Smooth muscle cell (in vitro differentiated cells): ENCODE results near the gene POLR2J3. TPM values are rescaled to one million over a fixed set of nuclear protein-coding genes. Genes with fewer than 3 reads are reported as not detected.
"Not testable (repeated sequence)": the region's sequence is repeated elsewhere in the genome, so short reads cannot be mapped to it uniquely, and the experiment has no call there.

Experiments used
- DNase-seq: peaks from one replicate; lab custom pipeline; 2025; ENCODE audit not compliant: unreplicated experiment; lab: John Stamatoyannopoulos, UW
- H2AFZ ChIP-seq: fragments of 200-600 bp; sonication (generic); 2 replicates; pipeline ENCODE4 v1.6.0; 2016; ENCODE audit warnings: antibody characterized with exemption, low read depth, mild to moderate bottlenecking
- H3F3A ChIP-seq: fragments of 200-600 bp; sonication (generic); 2 replicates; pipeline ENCODE4 v1.6.0; 2017; ENCODE audit warnings: antibody characterized with exemption, low read depth
- H3K27ac ChIP-seq: fragments of 200-600 bp; sonication (generic); 2 replicates; pipeline ENCODE4 v1.5.1; 2016; ENCODE audit warnings: low read depth, mild to moderate bottlenecking
- H3K27me3 ChIP-seq: fragments of 200-600 bp; sonication (generic); 2 replicates; pipeline ENCODE4 v1.6.1; 2016; ENCODE audit warnings: low read depth, mild to moderate bottlenecking
- H3K36me3 ChIP-seq: fragments of 200-600 bp; sonication (generic); 2 replicates; pipeline ENCODE4 v1.5.1; 2016; ENCODE audit warnings: low read depth
- H3K4me1 ChIP-seq: fragments of 200-600 bp; sonication (generic); 2 replicates; pipeline ENCODE4 v1.5.1; 2016; ENCODE audit warnings: low read depth
- H3K4me2 ChIP-seq: fragments of 200-600 bp; sonication (generic); 2 replicates; pipeline ENCODE4 v1.6.0; 2016; ENCODE audit warnings: mild to moderate bottlenecking
- H3K4me3 ChIP-seq: fragments of 200-600 bp; sonication (generic); 2 replicates; pipeline ENCODE4 v1.5.1; 2016; ENCODE audit warnings: mild to moderate bottlenecking
- H3K79me2 ChIP-seq: fragments of 200-600 bp; sonication (generic); 2 replicates; pipeline ENCODE4 v1.6.0; 2016; ENCODE audit warnings: low read depth, mild to moderate bottlenecking
- H3K9ac ChIP-seq: fragments of 200-600 bp; sonication (generic); 2 replicates; pipeline ENCODE4 v1.6.0; 2016; ENCODE audit warnings: low read depth
- H3K9me3 ChIP-seq: fragments of 200-600 bp; sonication (generic); replicated peaks from 2 replicates; pipeline ENCODE4 v1.5.1; 2016; ENCODE audit warnings: low read depth
- H4K20me1 ChIP-seq: fragments of 200-600 bp; sonication (generic); 2 replicates; pipeline ENCODE4 v1.6.0; 2016; ENCODE audit warnings: low read depth
- WGBS: methylation state at CpG from one replicate; pipeline ENCODE4 v1.1.7; 2016; ENCODE audit warnings: low lambda C conversion rate; 5-methylcytosine and 5-hydroxymethylcytosine counted together
- polyA plus RNA-seq: library from polyadenylated mRNA; unstranded; fragments of >200 nt; fragmentation: Nextera tagmentation; extraction: Ambion mirVana; gene quantifications from 2 replicates; pipeline ENCODE4 v1.2.1, GENCODE V29; 2016
- total RNA-seq: library from RNA; depleted of rRNA; stranded (reverse); fragments of >200 nt; gene quantifications from 2 replicates; pipeline ENCODE4 v1.2.3, GENCODE V29; 2014
- TF ChIP-seq, protein P1 (sequence below): fragments of 200-600 bp; sonication (generic); IDR thresholded peaks from 2 replicates; pipeline ENCODE4 v1.5.1; 2017; ENCODE audit warnings: borderline replicate concordance, mild to moderate bottlenecking, antibody characterized with exemption; ENCODE audit not compliant: insufficient read depth, poor library complexity, severe bottlenecking

Gene POLR2J3
- 2.8 and 6.5 TPM in 2 replicates for total RNA-seq
- polyA plus RNA-seq, result 50.2 and 54.2 TPM in 2 replicates

- not testable (repeated sequence) for H3K79me2 ChIP-seq, H2AFZ ChIP-seq, H3K36me3 ChIP-seq, H3F3A ChIP-seq, H3K9ac ChIP-seq, H4K20me1 ChIP-seq, H3K27me3 ChIP-seq, DNase-seq, H3K9me3 ChIP-seq, H3K27ac ChIP-seq, H3K4me1 ChIP-seq
- WGBS, result under 1% methylated on average over 35 of the region's 64 CpGs
- Histone ChIP-seq H3K4me3 (peak within 1 kb of the TSS; percentile 56), H3K4me2 (peak within 1 kb of the TSS; percentile 44)
- TF ChIP-seq, protein P1, sequence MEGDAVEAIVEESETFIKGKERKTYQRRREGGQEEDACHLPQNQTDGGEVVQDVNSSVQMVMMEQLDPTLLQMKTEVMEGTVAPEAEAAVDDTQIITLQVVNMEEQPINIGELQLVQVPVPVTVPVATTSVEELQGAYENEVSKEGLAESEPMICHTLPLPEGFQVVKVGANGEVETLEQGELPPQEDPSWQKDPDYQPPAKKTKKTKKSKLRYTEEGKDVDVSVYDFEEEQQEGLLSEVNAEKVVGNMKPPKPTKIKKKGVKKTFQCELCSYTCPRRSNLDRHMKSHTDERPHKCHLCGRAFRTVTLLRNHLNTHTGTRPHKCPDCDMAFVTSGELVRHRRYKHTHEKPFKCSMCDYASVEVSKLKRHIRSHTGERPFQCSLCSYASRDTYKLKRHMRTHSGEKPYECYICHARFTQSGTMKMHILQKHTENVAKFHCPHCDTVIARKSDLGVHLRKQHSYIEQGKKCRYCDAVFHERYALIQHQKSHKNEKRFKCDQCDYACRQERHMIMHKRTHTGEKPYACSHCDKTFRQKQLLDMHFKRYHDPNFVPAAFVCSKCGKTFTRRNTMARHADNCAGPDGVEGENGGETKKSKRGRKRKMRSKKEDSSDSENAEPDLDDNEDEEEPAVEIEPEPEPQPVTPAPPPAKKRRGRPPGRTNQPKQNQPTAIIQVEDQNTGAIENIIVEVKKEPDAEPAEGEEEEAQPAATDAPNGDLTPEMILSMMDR, result peak; percentile 31
Measured at GRCh38 chr7:102572261-102573239, at the start of gene POLR2J3. POLR2J3 (minus strand) TSS chr7:102572583; CDS start chr7:102572521, 62 bp downstream.

- not testable (repeated sequence) for H3K36me3 ChIP-seq, H3K9me3 ChIP-seq, DNase-seq, H3K27me3 ChIP-seq, H4K20me1 ChIP-seq, H3K27ac ChIP-seq, H3F3A ChIP-seq, H3K4me3 ChIP-seq, H3K9ac ChIP-seq, H2AFZ ChIP-seq, H3K4me1 ChIP-seq, H3K79me2 ChIP-seq, H3K4me2 ChIP-seq
- WGBS, result 82% methylated on average over 3 of the region's 8 CpGs
Measured at GRCh38 chr7:102618122-102618521, 45.7 kb upstream of the POLR2J3 start.

DNA sequence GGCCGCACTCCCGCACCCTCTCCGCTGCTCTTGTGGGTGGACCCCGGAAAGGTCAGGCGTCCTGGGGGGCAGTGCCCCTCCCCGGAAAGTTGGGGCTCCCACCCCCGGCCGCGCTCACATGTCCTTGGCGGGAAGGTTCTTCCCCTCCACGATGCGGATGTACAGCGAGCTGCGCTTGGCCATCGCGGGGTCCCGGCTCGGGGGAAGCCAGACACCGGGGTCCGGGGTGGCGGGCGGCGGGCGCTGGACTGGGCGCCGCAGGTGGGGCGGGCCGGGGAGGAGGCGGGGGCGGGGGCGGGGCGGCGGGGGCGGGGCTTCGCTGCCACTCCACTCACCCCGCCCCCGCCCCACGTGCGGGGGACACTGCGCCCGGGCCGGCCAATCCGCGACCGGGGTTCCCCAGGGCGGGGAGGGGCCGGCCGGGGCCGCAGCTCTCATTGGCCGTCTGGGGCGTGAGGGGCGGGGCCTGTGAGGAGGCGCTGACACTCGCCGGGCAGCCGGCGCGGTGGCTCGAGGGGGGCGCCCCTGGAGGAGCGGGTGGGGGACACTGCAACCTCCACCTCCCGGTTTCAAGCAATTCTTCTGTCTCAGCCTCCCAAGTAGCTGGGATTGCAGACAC, 44.2 kb upstream of the POLR2J3 start, which contains the start of gene RASA4:
TSS of gene RASA4 (minus strand) at position 250 of the 619 bp plus-strand sequence. CDS start at position 183, 67 bp downstream.
- not testable (repeated sequence) for H3K27ac ChIP-seq, H3F3A ChIP-seq, DNase-seq, H3K9me3 ChIP-seq, H4K20me1 ChIP-seq, H3K36me3 ChIP-seq, H3K4me3 ChIP-seq, H3K27me3 ChIP-seq, H3K79me2 ChIP-seq, H3K4me1 ChIP-seq, H3K9ac ChIP-seq, H2AFZ ChIP-seq
- 2% methylated on average over 7 of the region's 62 CpGs for WGBS
- peak within 1 kb of the TSS; percentile 65 for H3K4me2 ChIP-seq

GRCh38 chr7:102615930-102616329, 43.5 kb upstream of the POLR2J3 start:
- H3K27ac ChIP-seq, H3K9me3 ChIP-seq, H3K4me3 ChIP-seq, H3K36me3 ChIP-seq, H3K4me2 ChIP-seq, DNase-seq, H2AFZ ChIP-seq, H3K79me2 ChIP-seq, H3F3A ChIP-seq, H3K9ac ChIP-seq, H3K4me1 ChIP-seq, H3K27me3 ChIP-seq, H4K20me1 ChIP-seq: not testable (repeated sequence)
- no CpG with 5 or more reads among the region's 10 CpGs for WGBS

- H3K4me3 ChIP-seq, H3K27ac ChIP-seq, H2AFZ ChIP-seq, H3K4me1 ChIP-seq, DNase-seq, H3F3A ChIP-seq, H3K9ac ChIP-seq, H3K27me3 ChIP-seq, H3K4me2 ChIP-seq, H3K36me3 ChIP-seq, H3K9me3 ChIP-seq, H4K20me1 ChIP-seq, H3K79me2 ChIP-seq: not testable (repeated sequence)
- no CpG with 5 or more reads among the region's 3 CpGs for WGBS
Measured at GRCh38 chr7:102614873-102615272, 42.5 kb upstream of the POLR2J3 start.

GRCh38 chr7:102614346-102614697, 41.9 kb upstream of the POLR2J3 start:
- H4K20me1 ChIP-seq, H3K9me3 ChIP-seq, H3K4me2 ChIP-seq, H3K36me3 ChIP-seq, H3K9ac ChIP-seq, H2AFZ ChIP-seq, H3K27ac ChIP-seq, H3K79me2 ChIP-seq, H3K27me3 ChIP-seq, H3F3A ChIP-seq, H3K4me3 ChIP-seq, DNase-seq, H3K4me1 ChIP-seq: not testable (repeated sequence)
- WGBS, result no CpG with 5 or more reads among the region's 4 CpGs

- not testable (repeated sequence) for H2AFZ ChIP-seq, H3K79me2 ChIP-seq, DNase-seq, H3F3A ChIP-seq, H3K4me1 ChIP-seq, H3K36me3 ChIP-seq, H4K20me1 ChIP-seq, H3K4me3 ChIP-seq, H3K4me2 ChIP-seq, H3K27me3 ChIP-seq, H3K9me3 ChIP-seq, H3K9ac ChIP-seq, H3K27ac ChIP-seq
- 94% methylated on average over 5 of the region's 15 CpGs for WGBS
Measured at GRCh38 chr7:102613575-102614345, 41.4 kb upstream of the POLR2J3 start.
